ENCODE results near the gene ARHGAP6.

The ARHGAP6 gene

GRCh38 chrX:11462136-11462535, 203.6 kb downstream of the ARHGAP6 start:
- H3K36me3 ChIP-seq (ENCODE audit: insufficient read depth, low read length), result no peaks in the 10 kb centered on the region
- H3K9me3 ChIP-seq (ENCODE audit: control insufficient read depth, insufficient read depth, low read length), result no peaks in the 10 kb centered on the region
- no peak overlapping the region for H3K9ac ChIP-seq (ENCODE audit: low read depth, low read length)
- H3K4me1 ChIP-seq (ENCODE audit: insufficient read depth, low read length), result no peaks in the 10 kb centered on the region

GRCh38 chrX:11461201-11462001, 204.3 kb downstream of the ARHGAP6 start:
- no peaks in the 10 kb centered on the region for H3K4me1 ChIP-seq (ENCODE audit: insufficient read depth, low read length)
- H3K36me3 ChIP-seq (ENCODE audit: insufficient read depth, low read length), result no peaks in the 10 kb centered on the region
- H3K9me3 ChIP-seq (ENCODE audit: control insufficient read depth, insufficient read depth, low read length), result no peaks in the 10 kb centered on the region
- H3K9ac ChIP-seq (ENCODE audit: low read depth, low read length), result no peak overlapping the region

- no peaks in the 10 kb centered on the region for H3K9me3 ChIP-seq (ENCODE audit: control insufficient read depth, insufficient read depth, low read length)
- H3K9ac ChIP-seq (ENCODE audit: low read depth, low read length), result no peak overlapping the region
- no peaks in the 10 kb centered on the region for H3K36me3 ChIP-seq (ENCODE audit: insufficient read depth, low read length)
- no peaks in the 10 kb centered on the region for H3K4me1 ChIP-seq (ENCODE audit: insufficient read depth, low read length)
Measured at GRCh38 chrX:11460347-11460746, 205.4 kb downstream of the ARHGAP6 start.

- H3K9ac ChIP-seq (ENCODE audit: low read depth, low read length), result no peak overlapping the region
- no peaks in the 10 kb centered on the region for H3K9me3 ChIP-seq (ENCODE audit: control insufficient read depth, insufficient read depth, low read length)
- H3K4me1 ChIP-seq (ENCODE audit: insufficient read depth, low read length), result no peaks in the 10 kb centered on the region
- no peaks in the 10 kb centered on the region for H3K36me3 ChIP-seq (ENCODE audit: insufficient read depth, low read length)
Measured at GRCh38 chrX:11458170-11458569, 207.6 kb downstream of the ARHGAP6 start.

- H3K36me3 ChIP-seq (ENCODE audit: insufficient read depth, low read length), result no peaks in the 10 kb centered on the region
- no peaks in the 10 kb centered on the region for H3K9me3 ChIP-seq (ENCODE audit: control insufficient read depth, insufficient read depth, low read length)
- H3K4me1 ChIP-seq (ENCODE audit: insufficient read depth, low read length), result no peaks in the 10 kb centered on the region
- H3K9ac ChIP-seq (ENCODE audit: low read depth, low read length), result no peak overlapping the region
Measured at GRCh38 chrX:11451151-11451550, 214.6 kb downstream of the ARHGAP6 start.

GRCh38 chrX:11450354-11450753, 215.4 kb downstream of the ARHGAP6 start:
- Histone ChIP-seq H3K9me3 (ENCODE audit: control insufficient read depth, insufficient read depth, low read length) (no peaks in the 10 kb centered on the region), H3K4me1 (ENCODE audit: insufficient read depth, low read length) (no peaks in the 10 kb centered on the region), H3K9ac (ENCODE audit: low read depth, low read length) (no peak overlapping the region), H3K36me3 (ENCODE audit: insufficient read depth, low read length) (no peaks in the 10 kb centered on the region)

- Histone ChIP-seq H3K4me1 (ENCODE audit: insufficient read depth, low read length) (no peaks in the 10 kb centered on the region), H3K36me3 (ENCODE audit: insufficient read depth, low read length) (no peaks in the 10 kb centered on the region), H3K9me3 (ENCODE audit: control insufficient read depth, insufficient read depth, low read length) (no peaks in the 10 kb centered on the region), H3K9ac (ENCODE audit: low read depth, low read length) (no peak overlapping the region)
Measured at GRCh38 chrX:11449613-11450012, 216.1 kb downstream of the ARHGAP6 start.

GRCh38 chrX:11447418-11447817, 218.3 kb downstream of the ARHGAP6 start:
- Histone ChIP-seq H3K9ac (ENCODE audit: low read depth, low read length) (no peak overlapping the region), H3K36me3 (ENCODE audit: insufficient read depth, low read length) (no peaks in the 10 kb centered on the region), H3K9me3 (ENCODE audit: control insufficient read depth, insufficient read depth, low read length) (no peaks in the 10 kb centered on the region), H3K4me1 (ENCODE audit: insufficient read depth, low read length) (no peaks in the 10 kb centered on the region)

- no peaks in the 10 kb centered on the region for H3K36me3 ChIP-seq (ENCODE audit: insufficient read depth, low read length)
- no peak overlapping the region for H3K9ac ChIP-seq (ENCODE audit: low read depth, low read length)
- H3K4me1 ChIP-seq (ENCODE audit: insufficient read depth, low read length), result no peaks in the 10 kb centered on the region
- no peaks in the 10 kb centered on the region for H3K9me3 ChIP-seq (ENCODE audit: control insufficient read depth, insufficient read depth, low read length)
Measured at GRCh38 chrX:11446949-11447348, 218.8 kb downstream of the ARHGAP6 start.

GRCh38 chrX:11446336-11446735, 219.4 kb downstream of the ARHGAP6 start:
- H3K4me1 ChIP-seq (ENCODE audit: insufficient read depth, low read length), result no peaks in the 10 kb centered on the region
- H3K9me3 ChIP-seq (ENCODE audit: control insufficient read depth, insufficient read depth, low read length), result no peaks in the 10 kb centered on the region
- H3K36me3 ChIP-seq (ENCODE audit: insufficient read depth, low read length), result no peaks in the 10 kb centered on the region
- H3K9ac ChIP-seq (ENCODE audit: low read depth, low read length), result no peak overlapping the region

- H3K9ac ChIP-seq (ENCODE audit: low read depth, low read length), result no peak overlapping the region
- H3K4me1 ChIP-seq (ENCODE audit: insufficient read depth, low read length), result no peaks in the 10 kb centered on the region
- no peaks in the 10 kb centered on the region for H3K9me3 ChIP-seq (ENCODE audit: control insufficient read depth, insufficient read depth, low read length)
- H3K36me3 ChIP-seq (ENCODE audit: insufficient read depth, low read length), result no peaks in the 10 kb centered on the region
Measured at GRCh38 chrX:11445540-11445939, 220.2 kb downstream of the ARHGAP6 start.

- Histone ChIP-seq H3K4me1 (ENCODE audit: insufficient read depth, low read length) (no peaks in the 10 kb centered on the region), H3K36me3 (ENCODE audit: insufficient read depth, low read length) (no peaks in the 10 kb centered on the region), H3K9me3 (ENCODE audit: control insufficient read depth, insufficient read depth, low read length) (no peaks in the 10 kb centered on the region), H3K9ac (ENCODE audit: low read depth, low read length) (no peak overlapping the region)
Measured at GRCh38 chrX:11444052-11444451, 221.7 kb downstream of the ARHGAP6 start.

GRCh38 chrX:11439846-11440245, 225.9 kb downstream of the ARHGAP6 start:
- no peaks in the 10 kb centered on the region for H3K9me3 ChIP-seq (ENCODE audit: control insufficient read depth, insufficient read depth, low read length)
- H3K4me1 ChIP-seq (ENCODE audit: insufficient read depth, low read length), result peaks cover 13% of the 10 kb centered on the region

GRCh38 chrX:11438767-11439166, 227.0 kb downstream of the ARHGAP6 start:
- Histone ChIP-seq H3K9ac (ENCODE audit: low read depth, low read length) (no peak overlapping the region), H3K4me1 (ENCODE audit: insufficient read depth, low read length) (peaks cover 13% of the 10 kb centered on the region)

More at GRCh38 chrX:11439846-11440245, 225.9 kb downstream of the ARHGAP6 start:
- no peaks in the 10 kb centered on the region for H3K36me3 ChIP-seq (ENCODE audit: insufficient read depth, low read length)
- no peak overlapping the region for H3K9ac ChIP-seq (ENCODE audit: low read depth, low read length)

GRCh38 chrX:11438380-11438723, 227.4 kb downstream of the ARHGAP6 start:
- H3K9me3 ChIP-seq (ENCODE audit: control insufficient read depth, insufficient read depth, low read length), result no peaks in the 10 kb centered on the region
- no peaks in the 10 kb centered on the region for H3K36me3 ChIP-seq (ENCODE audit: insufficient read depth, low read length)
- no peak overlapping the region for H3K9ac ChIP-seq (ENCODE audit: low read depth, low read length)
- peaks cover 13% of the 10 kb centered on the region for H3K4me1 ChIP-seq (ENCODE audit: insufficient read depth, low read length)

More at GRCh38 chrX:11438767-11439166, 227.0 kb downstream of the ARHGAP6 start:
- Histone ChIP-seq H3K36me3 (ENCODE audit: insufficient read depth, low read length) (no peaks in the 10 kb centered on the region), H3K9me3 (ENCODE audit: control insufficient read depth, insufficient read depth, low read length) (no peaks in the 10 kb centered on the region)

All from ES-I3 (cell line).